Inflammatory macrophage treated with lipopolysaccharide for 1 hour (primary cell): Measurements from ENCODE around the gene TMEM117.
"Not testable (repeated sequence)": the region's sequence is repeated elsewhere in the genome, so short reads cannot be mapped to it uniquely, and the experiment has no call there.

Source experiments
- DNase-seq, 2 donors: peaks; one replicate each; pipeline ENCODE4 v3.0.0-alpha.2; 2020 to 2022

TMEM117 gene

DNA sequence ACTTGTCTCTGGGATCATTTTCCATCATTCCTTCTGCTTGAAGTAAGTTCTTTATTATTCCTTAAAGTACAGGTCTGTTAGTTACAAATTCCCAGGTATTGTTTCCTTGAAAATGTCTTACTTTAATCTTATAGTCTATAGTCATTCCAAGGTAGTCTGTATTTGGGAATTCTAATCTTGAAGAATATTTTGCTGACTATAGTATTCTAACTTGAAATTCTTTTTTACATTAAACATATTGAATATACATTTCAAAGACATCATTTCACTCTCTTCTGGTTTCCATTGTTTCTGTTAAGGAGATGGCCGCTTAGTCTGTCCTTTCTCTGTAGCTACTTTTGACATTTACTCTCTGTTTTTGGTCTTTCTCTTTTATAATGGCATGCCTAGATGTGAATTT, 399.8 kb downstream of the TMEM117 start:
- DNase-seq = no peak

DNA sequence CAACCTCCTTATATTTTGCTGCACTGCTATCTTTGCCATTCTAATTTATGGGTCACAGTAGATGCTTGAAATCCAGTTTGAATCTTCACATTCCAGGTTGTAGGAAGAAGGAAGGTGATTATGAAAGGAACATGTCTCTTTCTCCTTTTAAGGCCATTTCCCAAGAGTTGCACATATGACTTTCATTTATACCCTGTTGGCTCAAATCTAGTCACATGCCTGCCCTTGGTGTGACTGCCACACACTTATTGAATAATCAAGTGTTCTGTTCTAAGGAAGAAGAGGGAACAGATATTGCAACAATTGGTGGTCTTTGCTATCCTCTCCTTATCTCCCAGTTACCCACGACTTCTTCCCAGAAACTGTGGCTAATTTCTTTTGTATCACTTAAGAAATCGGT, 404.3 kb downstream of the TMEM117 start:
- no peak for DNase-seq

DNA sequence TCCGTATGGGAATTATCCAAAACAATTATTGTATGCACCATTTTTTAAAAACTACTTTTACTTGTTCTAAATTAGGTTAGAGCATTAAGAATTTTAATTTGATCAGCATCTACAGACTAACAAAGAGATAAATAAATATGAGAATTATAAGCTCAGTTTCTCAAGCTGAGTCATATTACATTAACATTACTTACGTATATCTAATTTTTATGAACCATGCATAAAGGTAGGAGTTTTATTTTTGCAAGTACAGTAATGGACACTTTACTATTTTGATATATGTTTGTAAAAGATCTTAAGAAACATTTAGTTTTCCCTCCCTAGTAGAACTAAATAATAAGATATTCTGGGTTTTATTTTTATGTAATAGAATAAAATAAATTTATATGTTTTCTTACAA, 410.1 kb downstream of the TMEM117 start:
- no peak for DNase-seq

DNA sequence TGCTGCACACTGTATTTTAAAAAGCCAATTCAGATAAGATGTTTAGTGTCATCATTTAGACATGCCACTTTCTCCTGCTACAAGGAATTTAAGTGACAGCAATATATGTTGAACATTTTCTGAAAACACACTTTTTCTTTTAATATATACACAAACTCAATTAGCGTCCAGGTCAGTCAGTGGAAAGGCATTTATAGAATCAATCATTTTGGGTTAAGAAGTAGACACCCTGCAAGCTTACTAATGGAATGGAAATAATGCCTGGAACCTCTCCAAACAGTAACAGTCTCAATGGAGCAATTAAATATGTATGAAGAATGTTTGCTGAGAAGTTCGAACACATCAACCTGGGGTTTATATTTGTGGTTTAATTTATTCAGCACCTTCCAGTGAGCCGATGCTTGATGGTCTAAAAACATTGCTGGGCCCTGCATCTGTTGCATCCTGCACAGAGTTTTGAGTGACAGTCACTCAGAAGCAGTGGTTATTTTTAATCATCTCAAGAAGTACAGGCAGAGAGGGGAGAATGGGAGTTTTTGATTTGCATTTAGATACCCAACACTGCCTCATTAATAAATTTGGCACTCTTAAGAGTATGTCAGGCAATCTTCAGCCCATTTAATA, 410.7 kb downstream of the TMEM117 start:
- no peak for DNase-seq

DNA sequence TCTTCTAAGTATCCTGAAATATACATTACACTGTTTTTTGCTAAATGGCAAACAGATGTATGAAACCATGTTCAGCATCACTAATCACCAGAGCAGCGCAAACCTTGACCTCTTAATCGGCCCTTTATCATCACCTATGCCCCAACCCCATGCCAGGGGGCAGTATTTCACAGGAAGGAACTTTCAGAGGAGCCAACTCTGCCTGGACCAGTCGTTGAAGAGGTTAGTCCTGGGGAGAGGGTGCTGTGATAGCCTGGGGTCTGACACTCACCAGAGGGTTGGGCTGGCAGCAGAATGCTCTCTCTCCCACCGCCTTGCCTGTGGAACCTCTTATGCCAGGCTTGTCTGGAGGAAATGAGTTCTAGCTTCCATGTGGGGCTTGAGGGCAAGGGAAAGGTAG, 411.7 kb downstream of the TMEM117 start:
- no peak for DNase-seq

DNA sequence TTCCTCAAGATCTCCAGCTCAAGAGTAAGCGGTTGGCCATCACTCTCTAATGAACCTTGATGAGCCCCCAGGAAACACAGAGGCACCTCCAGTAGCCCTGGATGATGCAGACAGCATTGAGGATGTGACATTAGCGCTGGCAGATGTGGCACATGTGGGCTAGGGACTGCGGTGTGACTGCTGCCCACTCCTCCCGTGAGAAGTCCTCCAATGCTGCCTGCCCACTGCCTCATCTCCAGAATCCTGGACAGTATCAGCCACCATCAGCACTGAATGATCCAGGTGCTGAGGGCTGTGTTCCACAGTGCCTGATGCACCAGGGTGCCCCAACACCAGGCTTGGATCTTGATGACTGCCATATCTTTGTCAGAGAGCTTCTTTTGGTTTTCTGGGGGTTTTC, 412.6 kb downstream of the TMEM117 start:
- DNase-seq = no peak

DNA sequence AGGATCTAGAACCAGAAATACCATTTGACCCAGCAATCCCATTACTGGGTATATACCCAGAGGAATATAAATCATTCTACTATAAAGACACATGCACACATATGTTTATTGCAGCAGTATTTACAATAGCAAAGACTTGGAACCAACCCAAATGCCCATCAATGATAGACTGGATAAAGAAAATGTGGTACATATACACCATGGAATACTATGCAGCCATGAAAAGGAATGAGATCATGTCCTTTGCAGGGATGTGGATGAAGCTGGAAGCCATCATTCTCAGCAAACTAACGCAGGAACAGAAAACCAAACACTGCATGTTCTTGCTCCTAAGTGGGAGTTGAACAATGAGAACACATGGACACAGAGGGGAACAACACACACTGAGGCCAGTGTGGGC, 414.6 kb downstream of the TMEM117 start:
- DNase-seq = not testable (repeated sequence)

DNA sequence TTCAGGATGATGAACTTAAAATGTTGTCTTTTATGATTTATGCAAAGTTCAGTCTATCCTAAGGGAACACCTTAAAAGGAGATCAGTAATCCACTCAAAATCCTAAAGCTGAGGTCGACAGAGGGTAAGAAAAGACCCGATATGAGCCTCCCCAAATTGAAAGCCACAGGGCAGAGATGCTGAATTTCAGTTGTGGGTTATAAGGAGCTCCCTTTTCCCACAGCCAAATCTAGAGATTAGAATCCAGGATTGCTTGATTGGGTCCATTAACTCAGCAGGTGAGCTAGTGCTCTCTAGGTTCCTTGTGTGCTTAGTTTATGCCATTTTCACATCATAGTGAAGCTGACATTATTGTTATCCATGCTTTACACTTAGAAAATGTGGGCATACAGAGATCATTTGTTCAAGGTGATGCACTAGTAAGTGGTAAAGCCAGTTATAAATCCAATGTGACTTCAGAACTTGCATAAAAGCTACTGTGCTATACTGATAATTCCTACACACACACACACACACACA, 417.5 kb downstream of the TMEM117 start:
- DNase-seq = no peak

DNA sequence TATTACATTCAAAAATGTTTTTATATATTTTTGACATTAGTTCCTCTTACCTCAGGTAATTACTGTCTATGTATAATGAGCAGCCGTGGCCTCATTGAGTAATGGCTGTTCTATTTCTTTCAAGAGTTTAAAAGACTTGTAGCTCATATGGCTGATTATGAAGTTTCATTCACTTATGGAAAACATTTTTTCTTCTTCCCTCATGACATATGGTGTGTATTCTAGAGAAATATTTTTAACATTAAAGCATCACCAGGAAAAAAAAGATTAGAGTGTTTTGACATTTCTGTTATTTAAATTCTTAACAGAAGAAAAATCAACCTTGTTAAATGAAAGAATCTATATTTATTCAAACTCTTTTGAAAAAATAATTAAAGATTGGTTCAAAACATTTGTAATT, 422.4 kb downstream of the TMEM117 start:
- no peak for DNase-seq

DNA sequence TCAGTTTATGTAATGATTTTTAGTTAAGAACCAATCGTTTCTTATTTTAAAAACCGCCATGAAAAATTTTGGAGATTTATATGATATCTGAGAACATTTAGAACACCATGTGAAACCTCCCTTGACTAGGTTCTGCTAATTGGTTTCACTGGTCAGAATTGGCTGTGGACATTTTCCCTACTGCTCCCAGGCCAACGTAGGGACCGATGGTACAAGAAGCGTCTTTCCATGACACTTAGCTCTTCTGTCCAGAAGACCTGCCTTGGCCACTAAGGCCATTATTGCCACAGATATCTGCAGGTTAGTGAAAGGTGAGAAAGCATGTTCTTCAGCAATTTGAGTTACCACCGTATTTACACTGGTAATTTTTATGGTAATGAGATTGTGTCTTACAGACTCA, 424.0 kb downstream of the TMEM117 start:
- no peak for DNase-seq

DNA sequence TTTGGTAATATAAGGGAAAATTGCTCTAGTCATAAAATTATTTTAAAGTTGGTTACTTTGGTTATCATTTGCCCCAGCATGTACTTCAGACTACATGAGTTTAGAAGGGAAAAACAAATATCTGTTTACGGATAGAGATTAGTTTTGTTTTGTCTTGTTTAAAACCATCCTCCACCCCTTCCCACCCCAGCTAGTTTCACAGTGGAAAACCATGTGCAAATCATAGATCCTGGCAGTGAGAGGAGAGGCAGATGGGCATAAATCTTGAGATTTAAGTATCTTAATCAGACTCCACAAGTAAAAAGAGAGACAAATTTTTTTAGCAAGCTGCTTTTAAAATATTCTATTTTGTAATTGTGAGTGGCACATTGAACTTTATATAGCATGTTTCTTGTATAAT, 424.7 kb downstream of the TMEM117 start:
- DNase-seq = no peak

DNA sequence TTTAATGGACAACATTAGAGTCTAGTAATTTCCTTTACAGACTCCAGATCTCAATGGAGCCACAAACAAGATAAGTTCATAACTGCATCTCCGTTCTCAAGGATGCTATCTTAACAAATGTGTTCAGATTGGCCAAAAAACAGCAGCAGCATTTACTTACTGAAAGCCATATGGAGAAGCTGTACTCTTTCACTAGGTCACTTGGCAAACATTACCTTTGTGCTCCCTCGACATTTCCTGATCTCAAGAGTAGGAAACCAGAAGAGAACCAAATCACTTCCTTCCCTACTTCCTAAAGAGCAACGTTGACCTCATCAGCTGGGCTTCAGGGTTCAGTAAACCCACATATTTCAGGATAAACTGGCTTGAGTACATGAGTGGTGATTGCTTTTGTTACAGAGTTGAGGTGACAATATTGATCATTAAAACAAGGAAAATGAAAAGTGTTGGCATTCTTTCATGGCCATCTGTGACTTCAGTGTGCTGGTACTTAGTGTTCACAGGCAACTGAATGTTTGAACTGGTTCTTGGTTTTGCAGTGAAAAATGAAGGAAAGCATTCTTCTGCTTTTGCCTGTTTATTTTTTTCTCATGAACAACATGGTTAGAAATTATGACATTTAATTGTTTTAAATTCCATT, 449.6 kb downstream of the TMEM117 start:
- no peak for DNase-seq

DNA sequence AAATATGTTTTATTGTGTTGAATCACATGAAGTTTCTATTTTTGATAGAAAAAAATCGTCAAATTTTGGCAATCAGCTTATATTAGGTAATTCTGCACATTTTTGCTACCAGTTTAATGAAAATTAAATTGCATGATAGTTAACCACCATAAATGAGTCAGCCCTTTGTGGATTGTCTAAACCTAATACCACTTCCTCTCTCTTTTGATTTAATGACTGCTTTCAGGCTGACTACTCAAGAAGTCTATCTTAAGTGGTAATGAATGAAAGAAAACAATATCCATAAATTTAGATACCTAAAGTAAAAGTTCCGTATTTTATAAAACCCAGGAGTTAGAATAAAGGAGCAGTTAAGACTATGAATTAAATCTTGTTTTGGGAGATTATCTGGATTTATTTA, 450.5 kb downstream of the TMEM117 start:
- no peak for DNase-seq

DNA sequence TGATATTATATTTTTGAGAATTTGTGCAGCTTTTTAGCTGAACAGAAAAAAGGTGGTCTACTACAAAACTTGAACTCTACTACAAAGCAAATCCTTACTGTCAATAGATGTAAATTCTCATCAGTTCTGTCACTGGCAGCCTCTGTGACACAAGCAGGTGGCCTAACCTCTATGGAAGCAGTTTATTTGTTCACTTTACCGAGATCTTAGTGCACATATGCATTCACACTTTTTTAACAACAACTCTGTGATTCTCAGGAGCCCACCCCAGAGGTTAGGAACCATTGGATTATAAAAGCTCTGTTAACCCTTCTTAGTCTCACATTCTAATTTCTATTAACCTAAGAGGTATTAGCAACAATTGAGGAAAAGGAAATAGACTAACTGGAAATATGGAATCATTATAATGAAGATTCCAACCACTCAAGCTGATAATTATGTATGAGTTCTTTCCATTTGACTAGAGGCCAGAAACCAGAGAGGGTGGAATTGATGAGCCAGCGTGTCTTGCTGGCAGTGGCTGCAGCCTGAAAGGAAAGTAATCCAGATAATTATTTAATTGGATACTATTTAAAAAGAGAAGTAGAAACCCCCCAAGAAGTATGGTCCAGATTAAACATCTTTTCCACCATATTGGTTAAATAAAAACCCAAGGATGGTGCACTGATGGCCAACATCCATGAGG, 451.1 kb downstream of the TMEM117 start:
- DNase-seq = no peak

DNA sequence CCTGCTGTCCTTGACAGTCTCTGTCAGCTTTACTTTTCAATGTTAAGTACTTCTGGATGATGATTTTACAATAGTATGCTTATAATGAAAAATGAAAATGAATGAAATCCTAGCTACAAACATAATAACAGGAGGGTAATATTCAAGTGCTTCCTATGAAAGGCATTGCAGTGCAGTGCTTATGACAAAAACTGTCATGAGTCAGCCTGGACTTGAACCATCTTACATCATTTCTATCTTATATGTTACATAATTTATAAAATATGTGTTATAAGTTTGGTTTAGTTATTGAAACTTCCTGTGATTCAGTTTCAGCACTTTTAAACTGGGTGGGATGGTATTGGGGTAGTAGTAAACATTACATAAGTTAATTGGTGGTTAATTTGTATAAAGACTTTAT, 451.7 kb downstream of the TMEM117 start:
- no peak for DNase-seq

DNA sequence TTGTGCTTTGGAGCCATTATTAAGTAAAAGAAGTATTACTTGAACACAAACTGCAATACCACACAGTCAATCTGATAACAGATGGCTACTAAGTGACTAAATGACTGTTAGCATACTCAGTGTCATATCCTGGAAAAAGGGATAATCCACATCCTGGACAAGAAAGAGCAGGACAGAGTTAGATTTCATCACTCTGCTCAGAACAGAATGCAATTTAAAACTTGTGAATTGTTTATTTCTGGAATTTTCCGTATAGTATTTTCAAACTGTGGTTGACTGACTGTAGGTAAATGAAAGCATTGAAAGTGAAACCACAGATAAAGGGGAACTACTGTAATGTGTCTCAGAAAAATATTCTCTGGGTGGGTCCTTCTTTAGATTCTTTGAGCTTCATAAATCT, 458.8 kb downstream of the TMEM117 start:
- no peak for DNase-seq

DNA sequence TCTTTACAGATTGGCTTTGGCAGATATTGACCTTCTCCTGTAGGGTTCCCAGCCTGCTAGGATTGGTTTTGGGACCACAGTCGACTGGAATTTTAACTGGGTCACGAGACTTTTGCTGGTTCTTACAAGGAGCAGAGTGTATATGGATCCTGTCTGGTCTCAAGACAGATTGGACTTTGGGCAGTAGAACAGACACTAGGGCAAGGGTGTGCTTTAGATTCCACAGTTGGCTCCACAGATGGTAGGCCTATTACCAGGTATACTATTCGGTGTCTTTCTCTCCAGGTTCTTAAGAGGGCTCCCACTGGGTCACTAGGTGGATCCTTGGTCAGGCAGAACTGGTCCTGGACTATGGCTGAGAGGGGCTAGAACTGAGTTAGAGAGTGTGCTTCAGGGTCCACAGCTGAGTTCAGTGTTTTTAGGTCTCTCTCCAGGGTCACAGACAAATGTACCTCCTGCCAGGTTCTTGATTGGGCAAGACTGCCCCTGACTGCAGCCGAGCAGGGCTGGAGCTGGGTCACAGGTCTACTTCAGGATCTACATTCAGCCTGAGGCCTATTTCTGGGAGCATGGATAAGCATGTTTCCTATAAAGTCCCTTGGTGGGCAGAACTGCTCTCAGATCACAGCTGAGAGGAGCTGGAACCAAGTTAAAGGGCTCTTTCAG, 460.2 kb downstream of the TMEM117 start:
- no peak for DNase-seq

DNA sequence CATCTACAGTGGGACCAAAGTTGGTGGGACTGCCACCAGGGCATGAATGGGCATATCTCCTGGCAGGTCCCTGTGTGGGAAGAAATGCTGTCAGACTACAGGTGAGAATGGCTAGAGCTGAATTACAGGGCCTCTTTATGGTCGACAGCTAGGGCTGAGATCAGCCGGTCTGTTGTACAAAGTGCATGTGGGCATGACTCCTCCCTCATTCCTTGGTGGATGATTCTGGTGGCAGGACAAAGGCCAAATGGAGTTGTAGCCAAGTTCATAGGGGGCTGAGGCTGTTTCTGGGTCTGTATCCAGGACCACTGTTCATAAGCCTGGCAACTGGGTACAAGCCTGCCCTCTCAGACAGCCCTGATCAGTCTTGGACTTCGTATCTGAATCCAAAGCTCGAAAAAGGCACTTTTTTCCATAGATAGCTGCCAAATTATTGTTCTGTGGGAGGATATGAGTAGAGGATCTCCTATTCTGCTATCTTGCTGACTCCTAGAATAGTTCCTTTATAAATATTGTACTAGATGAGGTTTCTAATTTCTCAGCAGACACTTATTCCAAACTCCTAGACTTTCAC, 460.8 kb downstream of the TMEM117 start:
- no peak for DNase-seq

DNA sequence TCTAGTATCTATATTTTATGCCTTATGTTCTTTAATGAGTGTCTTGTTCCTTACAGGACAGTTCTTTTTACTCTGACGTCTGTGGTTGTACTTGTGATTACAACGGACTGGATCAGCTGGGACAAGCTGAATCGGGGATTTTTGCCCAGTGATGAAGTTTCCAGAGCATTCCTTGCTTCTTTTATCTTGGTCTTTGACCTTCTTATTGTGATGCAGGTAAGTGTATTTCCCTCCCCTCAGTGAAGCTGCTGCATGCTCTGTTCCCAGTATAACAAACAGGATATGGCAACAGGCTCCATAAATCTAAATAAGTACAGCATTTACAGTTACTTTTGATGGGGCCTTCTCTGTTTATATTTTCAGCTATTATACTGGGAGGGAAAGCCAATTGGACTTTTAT, 463.6 kb downstream of the TMEM117 start:
- DNase-seq = no peak

DNA sequence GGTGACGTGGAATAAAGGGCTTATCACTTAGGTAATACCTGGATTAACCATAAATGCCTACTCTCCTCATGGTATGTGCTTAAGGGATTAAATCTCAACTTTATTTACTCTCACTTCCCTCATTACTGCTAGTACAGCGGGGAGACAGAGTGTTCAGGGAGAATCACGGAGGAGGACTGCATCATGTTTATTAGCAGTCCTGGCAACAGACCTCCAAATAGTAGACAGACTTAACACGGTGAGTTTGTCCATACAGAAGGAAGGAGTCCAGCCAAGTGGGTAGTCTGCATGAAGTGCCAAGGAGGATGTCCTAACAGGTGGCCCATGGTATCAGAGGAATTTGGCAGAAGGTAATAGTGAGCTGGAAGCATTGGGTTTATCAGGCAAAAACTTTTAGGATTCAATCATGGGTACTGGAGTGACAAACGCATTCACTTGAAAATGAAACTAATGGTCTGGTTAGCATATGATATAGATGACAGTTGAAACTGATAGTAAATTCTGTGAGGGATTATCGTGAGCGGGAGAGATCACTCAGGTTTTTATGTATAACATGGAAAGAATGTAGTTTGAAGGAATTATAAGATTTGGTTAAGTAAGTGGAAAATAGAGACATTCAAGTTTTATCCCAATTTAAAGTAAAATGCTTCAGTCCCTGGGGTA, 471.8 kb downstream of the TMEM117 start:
- DNase-seq = no peak

DNA sequence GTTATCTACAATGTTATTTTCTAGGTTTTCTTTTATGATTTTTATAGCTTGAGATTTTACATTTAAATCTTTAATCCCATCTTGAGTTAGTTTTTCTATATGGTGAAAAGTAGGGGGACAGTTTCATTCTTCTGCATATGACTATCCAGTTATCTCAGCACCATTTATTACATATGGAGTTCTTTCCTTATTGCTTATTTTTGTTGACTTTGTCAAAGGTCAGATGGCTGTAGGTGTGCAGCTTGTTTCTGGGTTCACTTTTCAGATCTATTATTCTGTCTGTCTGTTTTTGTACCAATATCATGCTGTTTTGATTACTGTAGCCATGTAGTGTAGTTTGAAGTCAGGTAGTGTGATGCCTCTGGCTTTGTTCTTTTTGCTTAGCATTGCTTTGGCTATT, 477.3 kb downstream of the TMEM117 start:
- no peak for DNase-seq

DNA sequence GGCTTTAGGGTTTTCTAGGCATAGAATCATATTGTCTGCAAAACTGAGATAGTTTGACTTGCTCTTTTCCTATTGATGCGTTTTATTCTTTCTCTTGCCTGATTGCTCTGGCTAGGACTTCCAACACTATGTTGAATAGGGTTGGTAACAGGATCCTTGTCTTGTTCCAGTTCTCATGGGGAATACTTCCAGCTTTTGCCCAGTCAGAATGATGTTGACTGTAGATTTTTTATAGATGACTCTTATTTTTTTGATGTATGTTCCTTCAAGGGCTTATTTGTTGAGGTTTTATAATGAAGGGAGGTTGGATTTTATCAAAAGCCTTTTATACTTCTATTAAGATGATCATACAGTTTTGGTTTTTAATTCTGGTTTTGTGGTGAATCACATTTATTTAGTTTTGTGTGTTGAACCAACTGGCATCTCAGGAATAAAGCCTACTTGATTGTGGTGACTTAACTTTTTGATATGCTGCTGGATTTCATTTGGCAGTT, 478.2 kb downstream of the TMEM117 start:
- DNase-seq = no peak

DNA sequence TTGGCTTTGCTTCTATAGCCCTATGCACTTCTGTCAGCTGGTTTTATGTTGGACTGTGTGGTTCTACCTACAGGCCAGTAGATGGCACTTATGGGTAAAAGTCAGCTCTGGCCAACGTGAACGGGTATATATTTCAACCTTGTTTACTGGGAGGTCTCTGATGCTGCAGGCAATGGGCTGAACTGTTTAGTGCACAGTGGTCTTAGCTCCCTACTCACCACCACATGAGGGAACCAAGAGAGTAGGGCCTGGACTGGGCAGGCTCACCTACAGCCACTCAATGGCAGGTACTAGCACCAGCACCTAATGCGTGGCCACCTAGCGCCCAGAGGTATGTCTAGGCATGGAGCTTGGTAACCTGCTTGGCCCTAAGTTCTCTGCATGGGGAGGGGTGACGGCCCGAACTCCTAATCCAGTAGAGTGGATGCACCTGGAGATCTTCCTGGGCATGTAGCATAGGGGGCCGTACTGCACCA, 481.8 kb downstream of the TMEM117 start:
- no peak for DNase-seq
